DOHH2 (cell line): ENCODE measurements around the gene PIGC.

Source experiments
- EZH2phosphoT487 ChIP-seq: fragments of 200-600 bp; sonication (generic); IDR thresholded peaks from 2 replicates; pipeline ENCODE4 v1.6.1; 2017; ENCODE audit warnings: borderline replicate concordance, mild to moderate bottlenecking, antibody characterized with exemption, low read length, moderate library complexity, mixed read lengths
- TF ChIP-seq, protein P1 (sequence below): fragments of 200-600 bp; sonication (generic); IDR thresholded peaks from one replicate; pipeline ENCODE4 v1.5.1; 2014; ENCODE audit warnings: antibody characterized with exemption, mild to moderate bottlenecking, low read depth, low read length; ENCODE audit not compliant: poor library complexity, severe bottlenecking

- TF ChIP-seq, protein P1, sequence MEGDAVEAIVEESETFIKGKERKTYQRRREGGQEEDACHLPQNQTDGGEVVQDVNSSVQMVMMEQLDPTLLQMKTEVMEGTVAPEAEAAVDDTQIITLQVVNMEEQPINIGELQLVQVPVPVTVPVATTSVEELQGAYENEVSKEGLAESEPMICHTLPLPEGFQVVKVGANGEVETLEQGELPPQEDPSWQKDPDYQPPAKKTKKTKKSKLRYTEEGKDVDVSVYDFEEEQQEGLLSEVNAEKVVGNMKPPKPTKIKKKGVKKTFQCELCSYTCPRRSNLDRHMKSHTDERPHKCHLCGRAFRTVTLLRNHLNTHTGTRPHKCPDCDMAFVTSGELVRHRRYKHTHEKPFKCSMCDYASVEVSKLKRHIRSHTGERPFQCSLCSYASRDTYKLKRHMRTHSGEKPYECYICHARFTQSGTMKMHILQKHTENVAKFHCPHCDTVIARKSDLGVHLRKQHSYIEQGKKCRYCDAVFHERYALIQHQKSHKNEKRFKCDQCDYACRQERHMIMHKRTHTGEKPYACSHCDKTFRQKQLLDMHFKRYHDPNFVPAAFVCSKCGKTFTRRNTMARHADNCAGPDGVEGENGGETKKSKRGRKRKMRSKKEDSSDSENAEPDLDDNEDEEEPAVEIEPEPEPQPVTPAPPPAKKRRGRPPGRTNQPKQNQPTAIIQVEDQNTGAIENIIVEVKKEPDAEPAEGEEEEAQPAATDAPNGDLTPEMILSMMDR: no peak
- TF ChIP-seq EZH2phosphoT487: no peak
These were observed 26.3 kb downstream of the PIGC start for GRCh38 chr1:172417557-172417956.
